A673 (cell line): Measurements from ENCODE around the gene MICAL2.

ENCODE experiments used
- EZH2 ChIP-seq: fragments of 200-600 bp; sonication (generic); IDR thresholded peaks from 2 replicates; pipeline ENCODE4 v1.6.1; 2017; ENCODE audit warnings: borderline replicate concordance, low read depth, mild to moderate bottlenecking, mixed read lengths, antibody characterized with exemption, low read length; ENCODE audit not compliant: poor library complexity, severe bottlenecking
- TF ChIP-seq, protein P1 (sequence below): fragments of 300-800, 200-600 bp; sonication (generic); conservative IDR thresholded peaks from 2 replicates; pipeline ENCODE4 v1.5.1; 2017; ENCODE audit warnings: low read depth, mild to moderate bottlenecking, antibody characterized with exemption, low read length, moderate library complexity, mixed read lengths

DNA sequence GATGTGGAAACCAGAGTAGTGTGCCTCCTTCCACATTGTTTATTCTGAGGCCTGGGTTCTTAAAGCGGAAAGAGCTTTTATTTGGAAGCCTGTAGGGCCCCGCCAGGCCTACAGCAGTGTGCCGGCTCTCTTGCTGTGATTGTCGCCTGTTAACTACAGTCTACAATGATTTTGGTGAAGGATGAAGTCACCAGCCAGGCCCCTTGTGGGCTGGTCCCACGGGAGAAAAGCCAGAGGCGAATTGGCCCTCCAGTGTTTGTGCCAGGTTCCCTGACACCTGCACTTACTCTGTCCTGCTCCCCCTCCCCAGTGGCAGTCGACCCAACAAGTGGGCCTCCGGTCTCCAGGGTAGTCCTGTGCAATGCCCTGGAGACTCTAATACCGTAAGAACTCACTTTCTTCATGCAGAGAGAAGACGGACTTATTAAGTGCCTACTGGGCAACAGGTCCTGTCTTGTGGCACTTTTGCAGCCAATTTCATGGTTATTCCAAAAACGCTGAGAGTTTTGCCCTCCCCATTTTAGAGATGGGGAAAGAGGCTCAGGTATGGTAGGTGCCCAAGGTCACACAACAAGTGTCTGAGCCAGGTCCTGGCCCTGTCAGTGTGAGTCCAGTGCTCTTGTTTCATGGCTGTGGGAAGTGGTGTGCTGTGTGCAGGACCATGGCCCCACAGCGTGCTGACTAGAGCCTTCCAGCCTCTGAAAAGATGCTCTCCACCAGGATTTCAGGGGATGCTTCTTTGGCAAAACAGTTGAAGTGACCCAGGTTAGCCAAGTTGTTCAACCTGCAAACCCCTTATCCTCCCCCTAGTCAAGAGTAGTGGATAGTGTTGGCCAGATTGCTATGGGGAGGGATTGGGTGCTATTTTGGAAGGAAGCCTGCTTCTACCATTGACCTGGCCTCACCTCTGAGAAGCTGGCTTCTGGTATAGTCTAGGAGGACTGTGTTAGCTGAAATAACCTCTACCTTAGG is 1.4 kb downstream of the MICAL2 start:
- TF ChIP-seq, protein P1, sequence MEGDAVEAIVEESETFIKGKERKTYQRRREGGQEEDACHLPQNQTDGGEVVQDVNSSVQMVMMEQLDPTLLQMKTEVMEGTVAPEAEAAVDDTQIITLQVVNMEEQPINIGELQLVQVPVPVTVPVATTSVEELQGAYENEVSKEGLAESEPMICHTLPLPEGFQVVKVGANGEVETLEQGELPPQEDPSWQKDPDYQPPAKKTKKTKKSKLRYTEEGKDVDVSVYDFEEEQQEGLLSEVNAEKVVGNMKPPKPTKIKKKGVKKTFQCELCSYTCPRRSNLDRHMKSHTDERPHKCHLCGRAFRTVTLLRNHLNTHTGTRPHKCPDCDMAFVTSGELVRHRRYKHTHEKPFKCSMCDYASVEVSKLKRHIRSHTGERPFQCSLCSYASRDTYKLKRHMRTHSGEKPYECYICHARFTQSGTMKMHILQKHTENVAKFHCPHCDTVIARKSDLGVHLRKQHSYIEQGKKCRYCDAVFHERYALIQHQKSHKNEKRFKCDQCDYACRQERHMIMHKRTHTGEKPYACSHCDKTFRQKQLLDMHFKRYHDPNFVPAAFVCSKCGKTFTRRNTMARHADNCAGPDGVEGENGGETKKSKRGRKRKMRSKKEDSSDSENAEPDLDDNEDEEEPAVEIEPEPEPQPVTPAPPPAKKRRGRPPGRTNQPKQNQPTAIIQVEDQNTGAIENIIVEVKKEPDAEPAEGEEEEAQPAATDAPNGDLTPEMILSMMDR = no peak
- no peak for TF ChIP-seq EZH2
